GM12874 (cell line): ENCODE results near the gene SIAH3.

Experiments used
- TF ChIP-seq, protein P1 (sequence below): IDR thresholded peaks from 2 replicates; pipeline ENCODE4 v1.5.1; 2011; ENCODE audit warnings: low read depth, mild to moderate bottlenecking, control low read depth, low read length, moderate library complexity; ENCODE audit not compliant: insufficient read depth

Gene SIAH3

GRCh38 chr13:45851171-45851921, at the start of gene SIAH3:
Gene SIAH3 (minus strand): TSS chr13:45851753. CDS start chr13:45851629, 124 bp downstream.
- TF ChIP-seq, protein P1, sequence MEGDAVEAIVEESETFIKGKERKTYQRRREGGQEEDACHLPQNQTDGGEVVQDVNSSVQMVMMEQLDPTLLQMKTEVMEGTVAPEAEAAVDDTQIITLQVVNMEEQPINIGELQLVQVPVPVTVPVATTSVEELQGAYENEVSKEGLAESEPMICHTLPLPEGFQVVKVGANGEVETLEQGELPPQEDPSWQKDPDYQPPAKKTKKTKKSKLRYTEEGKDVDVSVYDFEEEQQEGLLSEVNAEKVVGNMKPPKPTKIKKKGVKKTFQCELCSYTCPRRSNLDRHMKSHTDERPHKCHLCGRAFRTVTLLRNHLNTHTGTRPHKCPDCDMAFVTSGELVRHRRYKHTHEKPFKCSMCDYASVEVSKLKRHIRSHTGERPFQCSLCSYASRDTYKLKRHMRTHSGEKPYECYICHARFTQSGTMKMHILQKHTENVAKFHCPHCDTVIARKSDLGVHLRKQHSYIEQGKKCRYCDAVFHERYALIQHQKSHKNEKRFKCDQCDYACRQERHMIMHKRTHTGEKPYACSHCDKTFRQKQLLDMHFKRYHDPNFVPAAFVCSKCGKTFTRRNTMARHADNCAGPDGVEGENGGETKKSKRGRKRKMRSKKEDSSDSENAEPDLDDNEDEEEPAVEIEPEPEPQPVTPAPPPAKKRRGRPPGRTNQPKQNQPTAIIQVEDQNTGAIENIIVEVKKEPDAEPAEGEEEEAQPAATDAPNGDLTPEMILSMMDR: no peak

DNA sequence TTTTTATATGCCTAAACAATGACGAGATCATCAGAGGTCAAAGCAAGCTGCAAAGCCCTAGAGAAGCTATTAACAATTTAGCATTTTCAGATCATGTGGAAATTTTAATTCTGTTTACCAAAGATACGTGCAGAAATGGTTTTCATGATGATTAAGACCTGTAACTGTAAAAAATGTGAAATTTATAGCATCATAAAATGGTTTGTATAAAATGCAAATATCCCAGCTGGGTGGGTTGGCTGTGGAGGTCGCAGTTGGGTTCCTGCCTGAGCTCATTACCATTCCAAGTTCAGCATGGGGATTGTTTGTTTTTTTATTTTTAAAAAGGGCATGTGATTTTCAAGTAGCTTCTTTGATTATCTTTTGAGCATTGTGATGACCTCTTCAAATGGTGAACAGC, 47.9 kb upstream of the SIAH3 start:
- TF ChIP-seq, protein P1: no peak

GRCh38 chr13:45897562-45897961, 46.0 kb upstream of the SIAH3 start:
- TF ChIP-seq, protein P1: no peak

DNA sequence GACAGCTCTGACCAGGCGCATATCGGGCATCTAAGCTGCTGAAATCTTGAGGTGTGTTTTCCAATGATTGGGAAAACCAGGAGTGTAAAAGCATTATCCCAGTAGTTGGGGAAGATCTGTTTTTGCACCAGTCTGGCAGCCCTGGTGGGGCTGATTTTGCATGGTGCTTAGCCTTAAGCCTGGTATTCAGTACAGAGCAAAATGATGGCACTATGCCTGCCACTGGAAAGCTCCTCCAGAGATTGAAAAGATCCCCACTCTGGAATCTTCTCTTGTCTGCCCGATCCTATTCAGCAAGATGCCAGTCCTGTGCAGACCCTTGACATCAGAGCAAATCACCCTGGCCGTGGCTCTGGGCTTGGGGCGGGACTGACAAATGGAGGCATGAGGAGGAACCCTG, 44.7 kb upstream of the SIAH3 start:
- TF ChIP-seq, protein P1: no peak

- TF ChIP-seq, protein P1: no peak
These were observed 44.3 kb upstream of the SIAH3 start for GRCh38 chr13:45895881-45896280.

- TF ChIP-seq, protein P1: no peak
These were observed 41.0 kb upstream of the SIAH3 start for GRCh38 chr13:45892513-45892912.

GRCh38 chr13:45889590-45890243, 38.2 kb upstream of the SIAH3 start:
- TF ChIP-seq, protein P1: no peak
